H9 (cell line): Measurements from ENCODE around the gene R3HDM2. TPM values are rescaled to one million over a fixed set of nuclear protein-coding genes. Genes with fewer than 3 reads are reported as not detected.

ENCODE experiments used
- DNase-seq: peaks from one replicate; pipeline ENCODE4 v3.0.0-alpha.2; 2017
- H2AFZ ChIP-seq: one replicate; pipeline ENCODE4 v1.6.1; 2013; ENCODE audit warnings: mild to moderate bottlenecking, low read length, control low read depth, moderate library complexity
- H2AK5ac ChIP-seq: 2 replicates; pipeline ENCODE4 v1.6.1; 2013; ENCODE audit warnings: low read length, control low read depth, mixed read lengths; ENCODE audit not compliant: insufficient read length
- H2BK120ac ChIP-seq: one replicate; pipeline ENCODE4 v1.6.1; 2013; ENCODE audit warnings: low read depth, mild to moderate bottlenecking, low read length, control low read depth, inconsistent platforms; ENCODE audit not compliant: poor library complexity, severe bottlenecking
- H2BK12ac ChIP-seq: 2 replicates; pipeline ENCODE4 v1.6.1; 2013; ENCODE audit warnings: low read length, control low read depth, mixed read lengths, low read depth; ENCODE audit not compliant: insufficient read length
- H2BK15ac ChIP-seq: 2 replicates; pipeline ENCODE4 v1.6.1; 2013; ENCODE audit warnings: low read depth, low read length, control low read depth
- H2BK20ac ChIP-seq: one replicate; pipeline ENCODE4 v1.6.1; 2013; ENCODE audit warnings: low read depth, mild to moderate bottlenecking, low read length, control low read depth, inconsistent platforms; ENCODE audit not compliant: poor library complexity, severe bottlenecking
- H2BK5ac ChIP-seq: 2 replicates; pipeline ENCODE4 v1.6.1; 2013; ENCODE audit warnings: low read length, control low read depth, mixed read lengths; ENCODE audit not compliant: insufficient read length
- H3K14ac ChIP-seq: 2 replicates; pipeline ENCODE4 v1.6.1; 2013; ENCODE audit warnings: low read length, control low read depth; ENCODE audit not compliant: insufficient read depth
- H3K18ac ChIP-seq: 2 replicates; pipeline ENCODE4 v1.6.1; 2013; ENCODE audit warnings: low read depth, mild to moderate bottlenecking, mixed read lengths, low read length, control low read depth; ENCODE audit not compliant: insufficient read length
- H3K23ac ChIP-seq: 2 replicates; pipeline ENCODE4 v1.6.1; 2013; ENCODE audit warnings: low read length, control low read depth, mixed read lengths, low read depth; ENCODE audit not compliant: insufficient read length
- H3K23me2 ChIP-seq: 2 replicates; pipeline ENCODE4 v1.6.1; 2013; ENCODE audit warnings: low read depth, mild to moderate bottlenecking, mixed read lengths, low read length, control low read depth; ENCODE audit not compliant: insufficient read length, poor library complexity, severe bottlenecking
- H3K27ac ChIP-seq: 2 replicates; pipeline ENCODE4 v1.5.1; 2013; ENCODE audit warnings: low read length, control low read depth, mixed read lengths, low read depth; ENCODE audit not compliant: insufficient read length
- H3K27me3 ChIP-seq: 2 replicates; pipeline ENCODE4 v1.6.1; 2013; ENCODE audit warnings: low read length, control low read depth, inconsistent platforms; ENCODE audit not compliant: insufficient read depth
- H3K4ac ChIP-seq: 2 replicates; pipeline ENCODE4 v1.6.1; 2013; ENCODE audit warnings: low read depth, mild to moderate bottlenecking, control low read depth, inconsistent platforms, low read length, moderate library complexity
- H3K4me1 ChIP-seq: 2 replicates; pipeline ENCODE4 v1.6.1; 2013; ENCODE audit warnings: low read length, control low read depth, inconsistent platforms; ENCODE audit not compliant: insufficient read depth
- H3K4me2 ChIP-seq: 2 replicates; pipeline ENCODE4 v1.6.1; 2013; ENCODE audit warnings: low read length, control low read depth, mixed read lengths; ENCODE audit not compliant: insufficient read length, insufficient read depth
- H3K56ac ChIP-seq: 2 replicates; pipeline ENCODE4 v1.6.1; 2013; ENCODE audit warnings: low read depth, mild to moderate bottlenecking, mixed read lengths, low read length, control low read depth; ENCODE audit not compliant: insufficient read length
- H3K79me1 ChIP-seq: 2 replicates; pipeline ENCODE4 v1.6.1; 2013; ENCODE audit warnings: low read depth, mild to moderate bottlenecking, moderate library complexity, low read length, control low read depth, inconsistent platforms; ENCODE audit not compliant: insufficient read depth, poor library complexity, severe bottlenecking
- H3K79me2 ChIP-seq: 2 replicates; pipeline ENCODE4 v1.6.1; 2013; ENCODE audit warnings: low read length, control low read depth, inconsistent platforms; ENCODE audit not compliant: insufficient read depth
- H3K9ac ChIP-seq: 2 replicates; pipeline ENCODE4 v1.6.1; 2013; ENCODE audit warnings: low read length, control low read depth, mixed read lengths; ENCODE audit not compliant: insufficient read length; ENCODE audit errors: extremely low read depth
- H3K9me3 ChIP-seq: one replicate; pipeline ENCODE4 v1.6.1; 2013; ENCODE audit warnings: low read depth, low read length, inconsistent platforms; ENCODE audit not compliant: control insufficient read depth
- H3T11ph ChIP-seq: one replicate; pipeline ENCODE4 v1.6.1; 2013; ENCODE audit warnings: mild to moderate bottlenecking, low read length, control low read depth, inconsistent platforms
- H4K20me1 ChIP-seq: one replicate; pipeline ENCODE4 v1.6.1; 2013; ENCODE audit not compliant: control insufficient read depth, insufficient read length, insufficient read depth
- H4K5ac ChIP-seq: 2 replicates; pipeline ENCODE4 v1.6.1; 2013; ENCODE audit warnings: low read depth, mild to moderate bottlenecking, mixed read lengths, low read length, control low read depth; ENCODE audit not compliant: insufficient read length
- H4K8ac ChIP-seq: replicated peaks from 2 replicates; pipeline ENCODE4 v1.6.1; 2013; ENCODE audit warnings: low read length, control low read depth, mixed read lengths, low read depth; ENCODE audit not compliant: insufficient read length
- H4K91ac ChIP-seq: 2 replicates; pipeline ENCODE4 v1.6.1; 2013; ENCODE audit warnings: low read depth, mild to moderate bottlenecking, moderate library complexity, mixed read lengths, low read length, control low read depth; ENCODE audit not compliant: insufficient read length
- H3K27ac Mint-ChIP-seq, 3 experiments: 2 replicates in 2 of 3; 3 replicates in 1 of 3; pipeline ENCODE4 v1.8.0; 2020 to 2021; ENCODE audit warnings: mixed read lengths in 3 of 3, mild to moderate bottlenecking in 1 of 3, moderate library complexity in 1 of 3
- H3K27me3 Mint-ChIP-seq: 2 replicates; pipeline ENCODE4 v1.8.0; 2021; ENCODE audit warnings: low read depth, mild to moderate bottlenecking, moderate library complexity, mixed read lengths
- H3K36me3 Mint-ChIP-seq, 3 experiments: 2 replicates in 2 of 3; 3 replicates in 1 of 3; pipeline ENCODE4 v1.8.0; 2020 to 2021; ENCODE audit warnings: low read depth in 3 of 3, mixed read lengths in 3 of 3; ENCODE audit not compliant: insufficient read depth in 1 of 3
- H3K4me1 Mint-ChIP-seq, 2 experiments: 2 replicates each; pipeline ENCODE4 v1.8.0; 2020; ENCODE audit warnings: mixed read lengths in 2 of 2
- H3K4me3 Mint-ChIP-seq, 2 experiments: 2 replicates in 1 of 2; 3 replicates in 1 of 2; pipeline ENCODE4 v1.8.0; 2020 to 2021; ENCODE audit warnings: mild to moderate bottlenecking in 2 of 2, mixed read lengths in 2 of 2, moderate library complexity in 1 of 2
- H3K9me3 Mint-ChIP-seq, 2 experiments: 2 replicates in 1 of 2; 3 replicates in 1 of 2; pipeline ENCODE4 v1.8.0; 2020; ENCODE audit warnings: mild to moderate bottlenecking in 2 of 2, mixed read lengths in 2 of 2, moderate library complexity in 1 of 2
- CTCF ChIP-seq: fragments of 200-600 bp; sonication (generic); conservative IDR thresholded peaks from 3 replicates; pipeline ENCODE4 v1.8.0; 2021; ENCODE audit warnings: antibody characterized with exemption, mild to moderate bottlenecking
- WGBS: extraction: QIAGEN DNeasy Blood & Tissue Kit; methylation state at CpG from one replicate; pipeline ENCODE4 v1.1.7; 2013; ENCODE audit warnings: missing lambda C conversion rate, low lambda C conversion rate, mixed read lengths; ENCODE audit not compliant: insufficient read length; ENCODE audit errors: extremely low coverage; 5-methylcytosine and 5-hydroxymethylcytosine counted together
- total RNA-seq: library from RNA; stranded (reverse); gene quantifications from 2 replicates; pipeline ENCODE4 v1.2.1, GENCODE V29; 2021

Gene R3HDM2
- total RNA-seq, 1 experiment from 2014 or later: 43.9 TPM

GRCh38 chr12:57465030-57465746 lies 34.3 kb upstream of the R3HDM2 start:
- DNase-seq: peak; percentile 25
- no peak overlapping the region for H3K9ac ChIP-seq
- no peak overlapping the region for H2BK120ac ChIP-seq
- H3K56ac ChIP-seq: no peak overlapping the region
- H3K27ac ChIP-seq: no peak overlapping the region
- H3K9me3 ChIP-seq: no peaks in the 10 kb centered on the region
- H4K8ac ChIP-seq: no peak overlapping the region
- no peak overlapping the region for H4K91ac ChIP-seq
- Mint-ChIP-seq H3K4me1 (peaks cover 13 to 15% of the 10 kb centered on the region in 2 experiments), H3K36me3 (peaks cover 0 to 36% (median 19%) of the 10 kb centered on the region in 3 experiments), H3K27ac (0 out of 7 replicates have a peak overlapping the region, but pooled peaks of 1 of the 3 experiments have one; percentile 9), H3K4me3 (no peak overlapping the region; a peak in 1 of 5 replicates), H3K9me3 (no peaks in the 10 kb centered on the region), H3K27me3 (peaks cover 42% of the 10 kb centered on the region)
- H2AK5ac ChIP-seq: no peak overlapping the region
- H3K79me1 ChIP-seq: no peaks in the 10 kb centered on the region
- TF ChIP-seq CTCF: no peak
- H3K14ac ChIP-seq: no peak overlapping the region
- H2BK12ac ChIP-seq: no peak overlapping the region
- H3K79me2 ChIP-seq: no peaks in the 10 kb centered on the region
- H3K4me1 ChIP-seq: no peaks in the 10 kb centered on the region
- no peak overlapping the region for H3K4me2 ChIP-seq
- H3T11ph ChIP-seq: no peak overlapping the region
- no peak overlapping the region for H3K23ac ChIP-seq
- H2AFZ ChIP-seq: no peak overlapping the region
- H2BK5ac ChIP-seq: no peak overlapping the region
- no peak overlapping the region for H2BK20ac ChIP-seq
- no peaks in the 10 kb centered on the region for H3K27me3 ChIP-seq
- no peak overlapping the region for H2BK15ac ChIP-seq
- no peak overlapping the region for H3K18ac ChIP-seq
- no peak overlapping the region for H4K5ac ChIP-seq
- H4K20me1 ChIP-seq: no peaks in the 10 kb centered on the region
- WGBS: no CpG with 5 or more reads among the region's 6 CpGs
- peaks cover 9% of the 10 kb centered on the region for H3K23me2 ChIP-seq
- H3K4ac ChIP-seq: no peak overlapping the region
